ENCODE measurements around the gene PPARGC1A.

- no peak for TF ChIP-seq CTCF (IDR thresholded peaks at IDR 0.05)
- TF ChIP-seq POLR2A (IDR thresholded peaks at IDR 0.05): no peak
- TF ChIP-seq POLR2AphosphoS5 (IDR thresholded peaks at IDR 0.05): peak; percentile 46 to 53
- TF ChIP-seq EP300 (IDR thresholded peaks at IDR 0.05): peak in 2 of 4 donors; percentile 36 to 64
These were observed 41.1 kb upstream of the PPARGC1A start for GRCh38 chr4:23930750-23931488.
